ENCODE measurements around the gene TBC1D2B. TPM values are rescaled to one million over a fixed set of nuclear protein-coding genes. Genes with fewer than 3 reads are reported as not detected.

The TBC1D2B gene
- total and polyA plus RNA-seq, 5 donors from 2014 or later = 12.2 to 117 (median 17.6) TPM

- H3K9me3 ChIP-seq (ENCODE audit: control insufficient read depth in 2 of 2, low read length in 2 of 2) = no peaks in the 10 kb centered on the region
- no peaks in the 10 kb centered on the region for H3K27me3 ChIP-seq (ENCODE audit: control insufficient read depth, insufficient read depth, low read length)
- Mint-ChIP-seq H3K4me3 (no peak overlapping the region), H3K27ac (peak overlapping the region in 1 of 3 donors; percentile 67), H3K27me3 (no peaks in the 10 kb centered on the region), H3K36me3 (peaks cover 48% of the 10 kb centered on the region), H3K4me1 (peaks cover 8 to 33% (median 24%) of the 10 kb centered on the region in 4 donors), H3K9me3 (no peaks in the 10 kb centered on the region)
- no peak overlapping the region for H3K27ac ChIP-seq (ENCODE audit: insufficient read depth, low read length, poor library complexity, severe bottlenecking)
- ATAC-seq (ENCODE audit: low read depth in 2 of 2) (no peak), DNase-seq (no peak)
- H3K4me1 ChIP-seq (ENCODE audit: control insufficient read depth, insufficient read depth, low read length, poor library complexity, severe bottlenecking) = no peaks in the 10 kb centered on the region
- H3K4me3 ChIP-seq (ENCODE audit: low read depth, low read length) = no peak overlapping the region
- H3K36me3 ChIP-seq (ENCODE audit: control insufficient read depth, insufficient read depth, low read length) = peaks cover 67% of the 10 kb centered on the region
Measured at GRCh38 chr15:78021761-78022160, 55.8 kb downstream of the TBC1D2B start.

- Mint-ChIP-seq H3K4me3 (no peak overlapping the region), H3K4me1 (peaks cover 8 to 37% (median 21%) of the 10 kb centered on the region in 4 donors), H3K27me3 (no peaks in the 10 kb centered on the region), H3K36me3 (peaks cover 41% of the 10 kb centered on the region), H3K27ac (peak overlapping the region in 1 of 3 donors; percentile 67), H3K9me3 (no peaks in the 10 kb centered on the region)
- DNase-seq (no peak), ATAC-seq (ENCODE audit: low read depth in 2 of 2) (no peak)
- Histone ChIP-seq H3K9me3 (ENCODE audit: control insufficient read depth in 2 of 2, low read length in 2 of 2) (no peaks in the 10 kb centered on the region), H3K36me3 (ENCODE audit: control insufficient read depth, insufficient read depth, low read length) (peaks cover 73% of the 10 kb centered on the region), H3K27ac (ENCODE audit: insufficient read depth, low read length, poor library complexity, severe bottlenecking) (no peak overlapping the region), H3K4me1 (ENCODE audit: control insufficient read depth, insufficient read depth, low read length, poor library complexity, severe bottlenecking) (no peaks in the 10 kb centered on the region), H3K27me3 (ENCODE audit: control insufficient read depth, insufficient read depth, low read length) (no peaks in the 10 kb centered on the region), H3K4me3 (ENCODE audit: low read depth, low read length) (no peak overlapping the region)
Measured at GRCh38 chr15:78020007-78020406, 57.5 kb downstream of the TBC1D2B start.

DNA sequence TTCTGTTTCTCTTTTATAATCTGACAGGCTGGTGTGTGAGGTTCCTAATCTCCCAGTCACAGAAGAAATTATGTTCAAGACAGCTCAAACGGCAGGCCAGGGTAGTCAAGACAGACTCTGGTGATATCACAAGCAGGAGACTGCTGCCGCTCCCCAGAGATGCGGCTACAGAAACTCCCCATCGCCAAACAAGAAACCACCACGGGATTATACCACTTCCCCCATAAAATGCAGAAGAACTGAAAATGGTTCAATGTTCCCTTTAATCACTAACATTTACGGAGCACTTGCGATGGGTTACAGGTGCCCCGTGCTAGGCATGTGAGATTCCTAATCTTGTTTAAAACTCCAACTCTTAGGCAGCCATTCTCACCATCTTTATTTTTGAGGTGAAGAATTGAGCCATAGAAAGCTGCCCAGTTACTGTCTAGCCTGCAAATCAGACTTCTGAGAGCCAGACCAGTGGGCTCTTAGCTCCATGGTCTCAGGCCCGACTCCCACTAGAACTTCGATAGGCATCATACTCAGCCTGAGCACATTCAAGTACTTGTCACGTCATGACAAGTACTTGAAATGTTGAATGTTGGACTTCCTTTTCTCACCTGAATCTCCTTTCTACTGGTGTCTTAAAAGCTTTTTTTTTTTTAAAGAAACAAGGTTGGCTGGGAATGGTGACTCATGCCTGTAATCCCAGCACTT lies 58.4 kb downstream of the TBC1D2B start:
- no peak for DNase-seq

DNA sequence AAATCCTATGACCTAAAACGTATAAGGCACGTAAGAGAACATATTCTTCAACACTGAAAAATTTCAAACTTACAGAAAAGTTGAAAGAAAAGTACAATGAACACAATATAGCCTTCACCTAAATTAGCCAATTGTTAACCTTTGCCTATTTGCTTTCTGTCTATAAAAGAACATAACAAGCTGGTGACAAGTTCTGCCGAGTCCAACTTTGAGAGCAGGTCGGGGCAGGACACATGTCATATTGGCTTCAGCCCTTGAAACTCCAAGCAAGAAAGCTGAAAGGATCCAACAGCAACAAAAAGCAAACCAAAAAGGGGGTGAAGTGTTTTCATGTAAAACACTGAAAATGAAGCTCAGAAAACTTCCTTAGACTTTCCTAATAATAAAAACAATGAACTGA lies 59.1 kb downstream of the TBC1D2B start:
- H3K27ac Mint-ChIP-seq = peak overlapping the region; percentile 64 to 87 (median 71)
- H3K36me3 Mint-ChIP-seq = peaks cover 44% of the 10 kb centered on the region
- H3K9me3 ChIP-seq (ENCODE audit: control insufficient read depth in 2 of 2, low read length in 2 of 2) = no peaks in the 10 kb centered on the region
- H3K9me3 Mint-ChIP-seq = no peaks in the 10 kb centered on the region
- H3K27ac ChIP-seq (ENCODE audit: insufficient read depth, low read length, poor library complexity, severe bottlenecking) = no peak overlapping the region
- no peaks in the 10 kb centered on the region for H3K27me3 Mint-ChIP-seq
- H3K36me3 ChIP-seq (ENCODE audit: control insufficient read depth, insufficient read depth, low read length) = peaks cover 69% of the 10 kb centered on the region
- no peak for DNase-seq
- no peak for ATAC-seq (ENCODE audit: low read depth in 2 of 2)
- H3K4me3 ChIP-seq (ENCODE audit: low read depth, low read length) = no peak overlapping the region
- no peak overlapping the region for H3K4me3 Mint-ChIP-seq
- no peaks in the 10 kb centered on the region for H3K4me1 ChIP-seq (ENCODE audit: control insufficient read depth, insufficient read depth, low read length, poor library complexity, severe bottlenecking)
- H3K4me1 Mint-ChIP-seq = peaks cover 8 to 37% (median 18%) of the 10 kb centered on the region in 4 donors
- H3K27me3 ChIP-seq (ENCODE audit: control insufficient read depth, insufficient read depth, low read length) = no peaks in the 10 kb centered on the region

More for the DNA sequence above, 58.4 kb downstream of the TBC1D2B start:
- Histone ChIP-seq H3K36me3 (ENCODE audit: control insufficient read depth, insufficient read depth, low read length) (peaks cover 70% of the 10 kb centered on the region), H3K27me3 (ENCODE audit: control insufficient read depth, insufficient read depth, low read length) (no peaks in the 10 kb centered on the region), H3K27ac (ENCODE audit: insufficient read depth, low read length, poor library complexity, severe bottlenecking) (no peak overlapping the region), H3K9me3 (ENCODE audit: control insufficient read depth in 2 of 2, low read length in 2 of 2) (no peaks in the 10 kb centered on the region), H3K4me3 (ENCODE audit: low read depth, low read length) (no peak overlapping the region), H3K4me1 (ENCODE audit: control insufficient read depth, insufficient read depth, low read length, poor library complexity, severe bottlenecking) (no peaks in the 10 kb centered on the region)
- no peaks in the 10 kb centered on the region for H3K27me3 Mint-ChIP-seq
- H3K27ac Mint-ChIP-seq = peak overlapping the region; percentile 64 to 87 (median 81)
- H3K9me3 Mint-ChIP-seq = no peaks in the 10 kb centered on the region
- peak in 1 of 2 donors; percentile 34 for ATAC-seq (ENCODE audit: low read depth in 2 of 2)
- H3K4me3 Mint-ChIP-seq = no peak overlapping the region
- peaks cover 8 to 37% (median 19%) of the 10 kb centered on the region in 4 donors for H3K4me1 Mint-ChIP-seq
- peaks cover 43% of the 10 kb centered on the region for H3K36me3 Mint-ChIP-seq

DNA sequence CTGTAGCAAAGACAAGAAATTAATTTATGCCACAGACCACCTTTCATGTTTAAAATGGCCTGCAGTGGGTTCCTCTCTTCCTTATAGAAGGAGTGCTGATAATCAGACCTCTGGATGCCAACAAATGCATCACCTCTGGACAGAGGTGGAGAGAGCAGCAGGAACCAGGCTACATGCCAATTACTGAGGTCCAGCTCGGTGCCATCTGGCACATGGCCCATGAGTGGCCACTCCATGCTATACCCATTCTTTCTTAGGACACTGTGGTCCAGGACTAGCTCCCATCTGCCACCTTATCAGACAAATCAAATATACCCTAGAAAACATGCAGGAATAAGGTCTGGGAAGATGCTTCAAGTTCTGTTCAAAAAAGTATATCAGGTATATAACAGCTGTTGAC lies 60.7 kb downstream of the TBC1D2B start:
- H3K4me1 ChIP-seq (ENCODE audit: control insufficient read depth, insufficient read depth, low read length, poor library complexity, severe bottlenecking) = no peaks in the 10 kb centered on the region
- H3K9me3 ChIP-seq (ENCODE audit: control insufficient read depth in 2 of 2, low read length in 2 of 2) = no peaks in the 10 kb centered on the region
- Mint-ChIP-seq H3K9me3 (no peaks in the 10 kb centered on the region), H3K27ac (peak overlapping the region; percentile 21 to 87 (median 71)), H3K27me3 (no peaks in the 10 kb centered on the region), H3K4me3 (no peak overlapping the region), H3K36me3 (peaks cover 53% of the 10 kb centered on the region), H3K4me1 (peaks cover 8 to 37% (median 17%) of the 10 kb centered on the region in 4 donors)
- H3K27ac ChIP-seq (ENCODE audit: insufficient read depth, low read length, poor library complexity, severe bottlenecking) = no peak overlapping the region
- ATAC-seq (ENCODE audit: low read depth in 2 of 2) (no peak), DNase-seq (no peak)
- H3K36me3 ChIP-seq (ENCODE audit: control insufficient read depth, insufficient read depth, low read length) = peaks cover 69% of the 10 kb centered on the region
- H3K4me3 ChIP-seq (ENCODE audit: low read depth, low read length) = no peak overlapping the region
- H3K27me3 ChIP-seq (ENCODE audit: control insufficient read depth, insufficient read depth, low read length) = no peaks in the 10 kb centered on the region

GRCh38 chr15:78012643-78013077 lies 64.9 kb downstream of the TBC1D2B start:
- Mint-ChIP-seq H3K27ac (peak overlapping the region in 1 of 3 donors; percentile 48), H3K4me3 (no peak overlapping the region), H3K36me3 (peaks cover 40% of the 10 kb centered on the region), H3K4me1 (peaks cover 1 to 19% (median 6%) of the 10 kb centered on the region in 4 donors), H3K27me3 (no peaks in the 10 kb centered on the region), H3K9me3 (no peaks in the 10 kb centered on the region)
- H3K4me1 ChIP-seq (ENCODE audit: control insufficient read depth, insufficient read depth, low read length, poor library complexity, severe bottlenecking) = no peaks in the 10 kb centered on the region
- H3K36me3 ChIP-seq (ENCODE audit: control insufficient read depth, insufficient read depth, low read length) = peaks cover 85% of the 10 kb centered on the region
- H3K4me3 ChIP-seq (ENCODE audit: low read depth, low read length) = no peak overlapping the region
- H3K9me3 ChIP-seq (ENCODE audit: control insufficient read depth in 2 of 2, low read length in 2 of 2) = no peaks in the 10 kb centered on the region
- ATAC-seq (ENCODE audit: low read depth in 2 of 2) (no peak), DNase-seq (no peak)
- H3K27me3 ChIP-seq (ENCODE audit: control insufficient read depth, insufficient read depth, low read length) = no peaks in the 10 kb centered on the region
- no peak overlapping the region for H3K27ac ChIP-seq (ENCODE audit: insufficient read depth, low read length, poor library complexity, severe bottlenecking)

GRCh38 chr15:78010067-78010466 lies 67.4 kb downstream of the TBC1D2B start:
- peaks cover 52% of the 10 kb centered on the region for H3K36me3 Mint-ChIP-seq
- H3K27me3 ChIP-seq (ENCODE audit: control insufficient read depth, insufficient read depth, low read length) = no peaks in the 10 kb centered on the region
- no peaks in the 10 kb centered on the region for H3K9me3 Mint-ChIP-seq
- DNase-seq (no peak), ATAC-seq (ENCODE audit: low read depth in 2 of 2) (no peak)
- no peaks in the 10 kb centered on the region for H3K9me3 ChIP-seq (ENCODE audit: control insufficient read depth in 2 of 2, low read length in 2 of 2)
- H3K4me1 Mint-ChIP-seq = peaks cover 4 to 26% (median 16%) of the 10 kb centered on the region in 4 donors
- H3K4me1 ChIP-seq (ENCODE audit: control insufficient read depth, insufficient read depth, low read length, poor library complexity, severe bottlenecking) = no peaks in the 10 kb centered on the region
- no peak overlapping the region for H3K27ac ChIP-seq (ENCODE audit: insufficient read depth, low read length, poor library complexity, severe bottlenecking)
- H3K27me3 Mint-ChIP-seq = no peaks in the 10 kb centered on the region
- peak overlapping the region in 2 of 3 donors; percentile 5 to 91 for H3K27ac Mint-ChIP-seq
- H3K36me3 ChIP-seq (ENCODE audit: control insufficient read depth, insufficient read depth, low read length) = peaks cover 82% of the 10 kb centered on the region
- no peak overlapping the region for H3K4me3 ChIP-seq (ENCODE audit: low read depth, low read length)
- no peak overlapping the region for H3K4me3 Mint-ChIP-seq

All from CD4-positive, CD25-positive, alpha-beta regulatory T cell (primary cell).